C4-2B (cell line): Measurements from ENCODE around the gene NXPE4.

ENCODE experiments used
- H3K27ac ChIP-seq: fragments of 450-650 bp; 2 replicates; pipeline ENCODE4 v1.5.1; 2017
- ZFX ChIP-seq: fragments of 450-650 bp; IDR thresholded peaks from 2 replicates; pipeline ENCODE4 v1.6.1; 2017
- TF ChIP-seq, protein P1 (sequence below): fragments of 450-650 bp; conservative IDR thresholded peaks from 2 replicates; pipeline ENCODE4 v1.5.1; 2017; ENCODE audit warnings: mild to moderate bottlenecking

NXPE4 gene

DNA sequence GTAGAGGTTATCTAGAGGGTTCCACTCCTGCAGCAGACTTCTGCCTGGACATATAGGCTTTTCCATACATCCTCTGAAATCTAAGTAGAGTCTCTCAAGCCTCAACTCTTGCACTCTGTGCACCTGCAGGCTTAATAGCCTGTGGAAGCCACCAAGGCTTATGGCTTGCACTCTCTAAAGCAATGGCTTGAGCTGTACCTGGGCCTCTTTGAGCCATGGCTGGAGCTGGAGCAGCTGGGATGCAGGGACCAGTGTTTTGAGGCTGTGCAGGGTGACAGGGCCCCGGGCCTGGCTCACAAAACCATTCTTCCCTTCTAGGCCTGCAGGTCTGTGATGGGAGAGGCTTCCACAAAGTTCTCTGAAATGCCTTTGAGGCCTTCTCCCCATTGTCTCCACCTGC is 2.9 kb upstream of the NXPE4 start:
- TF ChIP-seq, protein P1, sequence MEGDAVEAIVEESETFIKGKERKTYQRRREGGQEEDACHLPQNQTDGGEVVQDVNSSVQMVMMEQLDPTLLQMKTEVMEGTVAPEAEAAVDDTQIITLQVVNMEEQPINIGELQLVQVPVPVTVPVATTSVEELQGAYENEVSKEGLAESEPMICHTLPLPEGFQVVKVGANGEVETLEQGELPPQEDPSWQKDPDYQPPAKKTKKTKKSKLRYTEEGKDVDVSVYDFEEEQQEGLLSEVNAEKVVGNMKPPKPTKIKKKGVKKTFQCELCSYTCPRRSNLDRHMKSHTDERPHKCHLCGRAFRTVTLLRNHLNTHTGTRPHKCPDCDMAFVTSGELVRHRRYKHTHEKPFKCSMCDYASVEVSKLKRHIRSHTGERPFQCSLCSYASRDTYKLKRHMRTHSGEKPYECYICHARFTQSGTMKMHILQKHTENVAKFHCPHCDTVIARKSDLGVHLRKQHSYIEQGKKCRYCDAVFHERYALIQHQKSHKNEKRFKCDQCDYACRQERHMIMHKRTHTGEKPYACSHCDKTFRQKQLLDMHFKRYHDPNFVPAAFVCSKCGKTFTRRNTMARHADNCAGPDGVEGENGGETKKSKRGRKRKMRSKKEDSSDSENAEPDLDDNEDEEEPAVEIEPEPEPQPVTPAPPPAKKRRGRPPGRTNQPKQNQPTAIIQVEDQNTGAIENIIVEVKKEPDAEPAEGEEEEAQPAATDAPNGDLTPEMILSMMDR: no peak
- no peak for TF ChIP-seq ZFX
- no peak overlapping the region for H3K27ac ChIP-seq

DNA sequence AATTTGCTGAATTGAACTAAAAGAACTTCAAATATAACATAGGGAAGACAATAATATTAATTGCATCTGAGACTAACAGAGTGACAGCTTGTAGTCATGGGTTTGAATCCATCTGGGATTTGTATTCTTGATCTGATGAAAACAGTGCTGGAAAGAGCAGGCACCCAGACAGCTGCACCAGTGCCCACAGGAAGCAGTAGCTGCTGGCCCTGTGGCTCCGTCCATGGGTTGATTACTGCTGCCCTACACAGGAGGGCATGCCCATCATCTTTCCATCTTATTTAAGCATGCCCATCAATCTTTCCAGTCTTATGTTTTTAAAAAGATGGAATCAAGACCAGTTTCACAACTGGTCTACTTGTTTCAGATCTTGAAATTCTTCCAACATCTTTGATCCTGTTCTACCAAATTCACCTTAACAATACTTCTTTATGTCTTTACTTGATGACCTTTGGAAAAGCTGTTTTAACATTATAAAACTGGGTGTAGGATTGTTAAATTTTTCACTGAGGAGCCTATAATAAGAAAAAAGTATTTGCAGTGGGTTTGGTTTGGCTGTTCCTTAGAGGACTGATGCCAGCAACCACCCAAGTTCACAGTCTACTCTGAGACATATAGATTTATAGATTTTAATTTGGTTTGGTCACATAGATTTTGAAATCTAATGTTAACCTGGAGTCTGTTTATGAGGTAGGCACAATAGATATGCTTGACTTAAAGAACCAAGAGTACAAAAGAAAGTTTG is 761 bp upstream of the NXPE4 start:
- H3K27ac ChIP-seq: no peak overlapping the region
- TF ChIP-seq ZFX: no peak
- TF ChIP-seq, protein P1: no peak

DNA sequence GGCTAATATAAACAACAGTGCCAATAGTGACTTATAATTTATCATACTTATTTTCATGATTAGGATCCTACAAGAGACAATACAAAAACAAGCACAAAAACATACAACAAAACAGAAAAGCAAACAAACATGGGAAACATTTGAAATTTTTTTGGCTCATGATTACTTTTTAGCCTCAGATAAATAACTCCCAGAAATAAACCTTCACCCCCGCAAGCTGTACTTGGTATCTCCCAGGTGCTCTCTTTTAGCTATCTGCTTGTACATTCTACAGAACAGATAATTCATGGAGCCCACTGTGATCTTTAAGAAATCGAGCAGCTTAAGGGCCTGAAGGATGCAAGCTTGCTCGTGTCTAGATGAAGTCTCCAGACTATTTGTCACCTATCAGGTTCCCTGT is 883 bp downstream of the NXPE4 start:
- no peak overlapping the region for H3K27ac ChIP-seq
- TF ChIP-seq, protein P1: no peak
- TF ChIP-seq ZFX: no peak

DNA sequence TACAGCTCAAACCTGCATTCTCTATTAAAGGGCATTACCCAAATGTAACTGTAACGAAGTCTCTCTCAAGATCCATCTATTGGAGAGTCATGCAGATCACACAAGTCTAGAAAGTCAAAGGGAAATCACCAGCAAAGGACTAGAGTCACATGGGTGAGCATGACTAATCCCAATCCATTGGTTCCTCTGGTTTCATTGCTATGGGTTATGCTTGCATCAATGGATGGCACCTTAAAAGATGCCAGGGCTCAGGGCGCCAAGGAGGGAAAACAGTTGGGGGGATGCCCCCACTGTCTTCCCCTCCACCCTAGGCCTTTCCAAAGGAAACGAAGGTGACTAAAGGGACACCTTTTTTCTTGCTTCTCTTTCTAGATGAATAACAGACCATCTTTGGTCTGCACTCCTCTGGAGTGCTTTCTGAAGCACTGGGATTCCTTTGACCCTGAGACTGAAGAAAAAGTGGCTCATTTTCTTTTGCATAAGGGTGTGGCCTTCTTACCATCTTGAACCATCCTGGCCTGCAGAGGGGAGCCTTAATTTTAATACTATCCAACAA is 8.1 kb downstream of the NXPE4 start:
- TF ChIP-seq ZFX: no peak
- TF ChIP-seq, protein P1: no peak
- H3K27ac ChIP-seq: no peak overlapping the region

DNA sequence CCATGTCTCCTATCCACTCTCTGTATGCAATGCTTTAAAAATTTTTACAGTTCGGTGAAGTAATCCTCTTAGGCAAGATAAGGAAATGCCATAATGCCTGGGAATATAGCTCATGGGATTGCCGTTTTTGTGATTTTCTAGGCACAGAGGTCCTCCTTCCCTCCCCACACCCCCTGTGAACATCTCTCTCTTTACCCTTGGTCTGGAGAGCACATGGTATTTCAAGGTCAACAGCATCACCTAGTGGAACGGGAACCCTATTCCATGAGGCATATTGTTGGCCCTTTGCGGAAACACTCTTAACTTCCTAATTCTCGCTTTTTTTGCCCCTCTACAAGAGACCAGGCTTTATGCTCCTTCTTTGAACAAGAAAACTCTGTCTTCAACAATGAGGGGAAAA is 8.8 kb downstream of the NXPE4 start:
- no peak overlapping the region for H3K27ac ChIP-seq
- no peak for TF ChIP-seq ZFX
- TF ChIP-seq, protein P1: peak; percentile 62

DNA sequence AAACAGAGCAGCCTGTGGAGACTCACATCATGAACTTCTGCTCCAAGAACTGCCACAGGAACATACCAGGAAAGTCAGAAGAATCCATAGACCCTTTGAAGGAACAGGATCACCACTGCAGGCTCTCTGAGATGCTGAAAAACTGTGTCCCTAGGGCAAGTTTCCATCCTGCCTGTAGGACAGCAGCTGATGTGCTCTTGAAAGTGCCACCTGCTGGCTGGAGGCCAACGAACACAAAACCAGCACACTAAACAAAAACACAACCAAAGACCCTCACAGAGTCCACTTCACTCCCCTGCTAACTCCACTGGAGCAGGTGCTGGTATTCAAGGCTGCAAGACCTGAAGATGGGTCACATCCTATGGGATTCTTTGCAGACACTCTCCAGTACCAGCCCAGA is 23.9 kb downstream of the NXPE4 start:
- H3K27ac ChIP-seq: no peak overlapping the region
- no peak for TF ChIP-seq ZFX
- TF ChIP-seq, protein P1: no peak; the same call in 1 of the 2 replicates

DNA sequence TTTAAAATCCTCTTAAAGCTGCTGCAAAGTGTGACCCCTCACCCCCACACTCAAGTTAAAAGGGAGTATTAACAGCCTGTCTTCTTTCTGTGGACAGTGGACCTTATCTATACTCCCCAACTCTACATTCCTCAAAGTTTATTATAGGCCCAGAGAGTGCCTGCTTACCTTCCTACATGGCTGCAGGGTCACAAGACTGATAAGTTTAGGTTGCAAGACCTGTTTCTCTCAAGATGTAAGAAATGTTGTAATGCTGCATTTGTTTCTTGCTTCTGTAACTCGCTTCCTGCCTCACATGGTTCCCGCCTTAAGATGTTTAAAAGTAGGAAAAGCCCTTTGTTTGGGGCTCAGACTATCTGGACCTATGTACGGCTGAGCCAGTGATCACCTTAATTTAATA is 25.8 kb downstream of the NXPE4 start:
- TF ChIP-seq ZFX: no peak
- TF ChIP-seq, protein P1: no peak
- H3K27ac ChIP-seq: no peak overlapping the region
